Activated T-cell treated with anti-CD3 and anti-CD28 coated beads for 48 hours (primary cell): ENCODE data around the gene TPP1.

Experiments
- DNase-seq: peaks from one replicate; pipeline ENCODE4 v3.0.0-alpha.2; 2020; ENCODE audit warnings: low read depth

The TPP1 gene

GRCh38 chr11:6646918-6647679 is 27.9 kb upstream of the TPP1 start:
- no peak for DNase-seq

- no peak for DNase-seq
Observed at GRCh38 chr11:6646576-6646917, 27.3 kb upstream of the TPP1 start.

DNA sequence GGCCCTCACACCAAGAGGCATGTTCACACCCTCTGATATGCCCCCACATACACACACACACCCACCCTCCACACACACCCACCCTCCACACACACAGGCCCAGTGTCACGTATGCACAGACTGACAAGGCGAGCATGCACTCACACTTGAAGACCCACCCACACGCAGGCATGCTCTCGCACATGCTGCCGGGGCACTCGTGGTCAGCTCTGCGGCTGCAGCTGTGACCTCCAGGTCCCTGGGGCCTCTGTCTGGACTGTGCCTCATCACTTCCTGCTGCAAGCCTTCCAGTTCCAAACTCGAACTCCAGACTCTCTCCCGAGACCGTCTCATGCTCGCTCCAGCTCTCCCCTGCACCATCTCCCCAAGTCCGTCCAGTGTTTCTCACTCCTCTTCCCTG is 26.8 kb upstream of the TPP1 start:
- DNase-seq, result no peak

DNA sequence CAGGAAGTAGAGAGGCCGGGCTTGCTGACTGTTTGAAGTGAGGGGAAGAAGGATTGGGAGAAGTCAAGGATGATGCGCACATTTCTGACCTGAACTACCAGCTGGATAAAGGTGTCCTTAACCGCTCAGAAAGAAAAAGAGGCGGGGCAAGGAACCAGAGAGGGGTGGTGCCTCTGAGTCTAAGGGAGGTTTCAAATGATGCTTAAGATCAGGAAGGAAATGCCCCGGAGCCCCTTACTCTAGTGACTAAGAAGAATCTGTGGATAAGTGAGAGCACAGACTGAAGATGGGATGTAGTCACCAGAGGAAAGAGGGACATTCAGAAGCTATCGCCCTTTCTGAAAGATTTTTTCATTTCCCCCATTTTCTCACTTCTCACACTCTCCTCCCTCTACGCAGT is 23.7 kb upstream of the TPP1 start:
- DNase-seq, result no peak

- no peak for DNase-seq
Observed at GRCh38 chr11:6640985-6641701, 21.9 kb upstream of the TPP1 start.

- no peak for DNase-seq
Observed at GRCh38 chr11:6640036-6640984, 21.1 kb upstream of the TPP1 start.

GRCh38 chr11:6638429-6638828 is 19.2 kb upstream of the TPP1 start:
- no peak for DNase-seq

DNA sequence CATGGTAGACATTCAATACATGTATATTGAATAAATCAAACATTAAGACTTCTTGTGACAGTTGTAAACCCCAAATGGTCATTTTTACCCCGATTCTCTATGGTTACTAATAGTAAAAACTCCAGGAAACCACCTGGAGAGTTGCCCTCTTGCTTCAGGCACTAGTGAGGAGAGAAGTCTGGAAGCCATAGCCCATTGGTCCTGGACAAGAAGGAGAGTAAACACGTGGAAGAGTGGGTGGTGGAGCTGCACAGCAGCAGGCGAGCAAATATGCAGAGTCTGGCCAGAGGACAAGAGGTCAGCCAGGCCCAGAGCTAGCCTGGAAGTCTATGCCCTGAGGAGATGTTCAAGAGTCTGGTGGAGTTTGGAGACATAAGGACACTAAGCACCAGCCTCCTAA is 18.6 kb upstream of the TPP1 start:
- DNase-seq, result no peak

- DNase-seq, result no peak
Observed at GRCh38 chr11:6636480-6636879, 17.3 kb upstream of the TPP1 start.

DNA sequence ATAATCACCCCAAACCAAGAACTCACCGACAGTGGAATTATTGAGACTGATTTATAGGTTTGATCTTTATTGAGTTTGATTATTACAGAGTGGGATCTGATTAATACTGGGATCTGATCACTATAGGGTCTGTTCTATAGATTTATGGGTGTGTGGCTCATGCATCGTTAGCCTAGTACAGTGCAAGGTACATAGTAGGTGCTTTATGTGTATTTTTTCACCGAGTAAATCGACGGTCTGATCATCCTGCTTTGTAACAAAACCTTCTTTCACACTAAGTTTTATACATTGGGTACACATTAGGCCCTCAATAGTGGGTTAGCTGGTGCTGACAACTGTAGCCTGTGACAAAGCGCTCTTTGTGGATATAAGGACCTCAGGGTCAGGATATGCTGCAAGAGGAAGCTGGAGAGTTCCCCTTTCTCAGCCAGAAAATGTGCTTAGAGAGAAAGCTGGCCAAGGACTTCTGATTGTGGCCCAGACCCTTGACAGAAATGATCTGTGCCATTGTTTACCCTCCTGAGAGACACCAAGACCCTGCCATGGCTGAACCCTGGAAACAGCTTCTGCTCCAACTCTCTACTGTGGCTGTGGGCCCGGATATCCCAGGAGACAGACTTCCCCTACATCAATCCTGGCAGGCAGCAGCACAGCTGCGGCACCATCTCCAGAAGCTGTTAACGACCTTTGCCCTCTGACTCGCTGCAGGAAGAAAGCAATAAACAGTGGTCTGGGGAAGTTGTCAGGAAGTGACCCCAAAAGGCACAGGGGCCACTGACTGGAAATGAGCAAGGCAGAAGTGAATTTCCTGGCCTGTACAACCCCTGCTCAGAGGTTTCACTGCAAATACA is 16.1 kb upstream of the TPP1 start:
- no peak for DNase-seq

DNA sequence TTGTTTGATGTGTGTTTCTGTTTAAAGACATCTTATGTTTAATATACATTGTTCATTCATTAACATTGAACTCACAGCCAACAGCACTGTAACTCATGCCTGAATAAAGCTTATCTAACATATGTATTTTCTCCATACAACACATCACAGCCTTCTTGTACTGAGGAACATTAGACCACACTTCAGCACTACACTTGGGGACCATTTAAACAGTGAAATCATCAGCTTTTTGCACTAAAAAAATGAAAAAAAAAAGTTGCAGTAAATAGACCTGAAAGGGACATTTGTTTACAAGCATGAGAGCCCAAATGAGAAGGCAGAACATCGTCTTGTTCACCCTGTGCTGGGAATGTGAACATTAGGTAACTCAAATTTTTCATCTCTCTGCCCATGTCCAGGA is 15.3 kb upstream of the TPP1 start:
- DNase-seq, result no peak

DNA sequence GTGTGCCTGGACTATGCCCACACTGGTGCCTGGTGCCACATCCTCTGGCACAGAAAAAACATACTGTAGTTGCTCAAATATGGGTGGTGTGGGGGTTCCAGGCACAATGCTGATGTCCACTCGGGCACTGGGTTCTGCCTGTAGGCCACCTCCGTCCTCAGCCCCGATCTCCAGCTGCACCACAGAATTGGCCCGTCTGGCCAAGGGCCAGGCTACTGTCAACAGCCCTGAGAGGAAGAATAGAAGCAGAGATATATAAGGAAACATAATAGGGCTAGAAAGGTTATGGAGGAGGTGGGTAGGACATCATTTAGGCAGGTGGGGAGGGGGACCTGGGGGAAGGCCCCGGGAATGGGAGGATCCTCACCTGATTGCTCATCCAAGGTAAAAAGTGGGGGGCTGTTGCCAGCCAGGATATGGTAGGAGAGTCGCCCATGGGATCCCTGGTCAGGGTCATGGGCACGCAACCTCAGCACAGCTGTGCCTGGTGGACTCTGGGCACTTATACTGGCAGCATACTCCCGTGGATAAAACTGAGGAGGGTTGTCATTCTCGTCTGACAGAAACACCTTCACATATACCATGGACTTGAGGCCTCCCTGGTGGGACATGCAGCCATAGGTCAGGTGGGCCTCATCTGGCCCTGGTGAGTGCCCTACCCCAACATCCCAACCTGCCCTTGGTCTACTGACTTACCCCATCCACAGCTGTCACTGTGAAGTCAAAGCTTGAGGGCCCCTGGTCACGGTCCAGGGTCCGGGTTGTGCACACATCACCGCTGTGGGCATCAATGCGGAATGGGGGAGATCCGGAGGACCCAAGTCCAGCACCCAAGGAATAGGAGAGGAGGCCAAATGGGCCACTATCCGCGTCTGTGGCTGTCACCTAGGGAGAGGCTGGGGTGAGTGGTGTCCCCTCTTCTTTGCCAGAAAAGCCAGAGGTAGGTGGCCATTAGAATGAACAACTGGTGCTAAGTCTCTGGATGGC is 14.5 kb upstream of the TPP1 start:
- DNase-seq, result no peak

DNA sequence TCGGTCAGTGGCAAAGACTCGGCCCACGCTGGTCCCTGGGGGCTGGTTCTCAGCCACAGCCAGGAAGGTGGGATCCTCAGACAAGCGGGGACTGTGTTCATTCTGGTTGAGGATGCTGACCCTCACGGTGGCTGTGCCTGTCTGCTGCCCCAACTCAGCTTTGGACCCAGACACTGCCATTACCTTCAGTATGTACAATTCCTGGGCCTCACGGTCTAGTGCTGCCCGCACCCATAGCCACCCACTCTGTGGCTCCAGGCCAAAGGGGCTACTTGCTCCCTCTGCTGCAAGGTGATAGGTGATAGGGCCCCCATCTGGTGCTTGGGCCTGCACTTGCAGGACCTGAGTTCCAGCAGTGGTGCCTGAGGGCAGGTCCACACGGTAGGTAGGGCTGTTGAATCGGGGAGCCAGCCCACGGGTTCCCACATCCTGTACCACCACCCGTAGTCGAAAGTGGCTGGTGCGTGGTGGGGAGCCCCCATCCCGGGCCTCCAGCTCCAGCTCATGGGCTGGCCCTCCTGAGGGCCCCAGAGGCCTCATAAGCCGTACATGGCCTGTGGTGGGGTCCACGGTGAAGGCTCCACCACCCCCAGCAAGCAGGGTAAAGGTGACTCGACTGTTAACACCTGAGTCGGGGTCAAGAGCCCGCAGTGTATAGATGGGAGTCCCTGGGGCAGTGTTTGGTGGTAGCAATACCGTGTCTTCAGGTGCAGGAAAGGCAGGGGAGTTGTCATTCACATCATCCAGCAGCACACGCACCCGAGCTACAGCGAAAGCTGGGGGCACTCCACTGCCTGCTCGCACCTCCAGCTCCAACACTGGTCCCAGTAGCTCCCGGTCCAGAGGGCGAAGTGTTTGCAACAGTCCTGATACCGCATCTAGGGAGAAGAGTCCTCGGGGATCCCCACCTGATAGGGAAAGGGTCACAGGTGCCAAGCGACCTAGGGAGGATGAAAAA is 13.2 kb upstream of the TPP1 start:
- no peak for DNase-seq

- no peak for DNase-seq
Observed at GRCh38 chr11:6631361-6631890, 12.2 kb upstream of the TPP1 start.

DNA sequence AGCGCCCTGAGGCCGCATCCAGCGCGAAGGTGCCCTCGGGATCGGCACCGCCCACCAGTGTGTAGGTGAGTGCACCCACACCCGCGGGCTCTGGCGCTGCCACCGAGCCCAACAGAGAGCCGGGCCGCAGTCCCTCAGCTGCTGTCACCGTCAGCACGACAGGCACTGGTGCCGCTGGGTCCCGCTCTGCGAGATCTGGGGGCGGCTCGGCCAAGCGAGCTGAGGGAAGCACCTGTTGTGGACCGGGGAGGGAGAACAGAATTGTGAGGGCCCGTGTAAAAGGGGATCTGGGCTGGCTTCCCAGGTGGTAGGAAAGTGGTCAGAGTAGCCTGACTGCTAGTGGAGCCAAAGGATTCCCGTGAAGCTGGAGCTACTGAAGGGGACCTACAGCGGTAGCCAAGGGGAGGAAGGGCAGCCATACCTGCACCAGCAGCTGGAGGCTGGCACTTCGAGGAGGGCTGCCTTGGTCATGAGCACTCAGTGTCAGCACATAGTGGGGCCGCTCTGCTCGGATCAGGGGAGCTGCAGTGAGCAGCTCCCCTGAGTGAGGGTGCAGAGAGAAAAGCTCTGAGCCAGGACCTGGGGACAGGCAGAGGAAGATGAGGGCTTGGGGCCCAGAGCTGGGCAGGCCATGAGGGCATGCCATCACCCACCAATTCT is 11.5 kb upstream of the TPP1 start:
- no peak for DNase-seq

DNA sequence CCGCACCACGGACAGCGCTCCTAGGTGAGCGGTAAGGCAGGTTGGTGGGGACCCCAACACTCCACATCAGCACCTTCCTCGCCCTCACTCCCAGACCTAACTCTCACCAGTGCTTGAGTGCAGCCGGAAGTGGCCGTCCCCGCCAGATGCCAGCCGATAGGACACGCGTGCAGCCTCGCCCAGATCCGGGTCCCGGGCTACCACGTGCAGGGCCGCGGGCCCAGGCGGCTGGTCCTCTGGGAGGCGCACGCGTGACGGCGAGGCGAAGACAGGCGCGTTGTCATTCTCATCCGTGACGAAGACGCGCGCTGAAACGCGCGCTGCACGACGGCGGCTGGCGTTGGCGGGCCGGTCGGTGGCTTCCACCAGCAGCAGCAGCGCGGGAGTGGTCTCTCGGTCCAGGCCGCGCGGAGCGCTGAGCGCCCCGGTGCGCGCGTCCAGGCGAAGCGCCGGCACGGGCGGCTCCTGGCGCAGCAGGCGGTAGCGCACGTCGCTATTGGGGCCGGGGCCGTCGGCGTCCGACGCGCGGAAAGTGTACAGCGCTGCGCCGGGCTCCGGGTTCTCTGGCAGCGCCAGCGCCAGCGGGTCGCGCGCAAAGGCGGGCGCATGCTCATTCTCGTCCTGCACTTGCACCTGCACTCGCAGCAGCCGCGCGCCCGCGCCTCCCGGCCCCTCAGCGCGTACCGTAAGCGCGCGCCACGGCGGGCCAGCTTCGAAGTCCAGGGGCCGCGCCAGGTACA is 10.8 kb upstream of the TPP1 start:
- no peak for DNase-seq

DNA sequence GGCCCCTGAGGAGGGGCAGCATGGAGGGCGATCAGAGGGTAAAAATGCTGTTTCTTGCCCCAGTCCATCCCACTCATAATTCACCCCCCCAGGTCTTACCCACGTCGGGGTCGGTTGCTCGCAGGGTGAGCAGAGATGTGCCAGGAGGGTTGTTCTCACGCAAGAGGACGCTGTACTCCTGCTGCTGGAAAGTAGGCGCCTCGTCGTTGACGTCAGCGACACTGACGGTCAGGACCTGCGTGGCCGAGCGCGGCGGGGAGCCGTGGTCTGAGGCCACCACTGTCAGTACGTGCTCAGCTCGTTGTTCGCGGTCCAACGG is 10.3 kb upstream of the TPP1 start:
- no peak for DNase-seq

- DNase-seq, result no peak
Observed at GRCh38 chr11:6628526-6628925, 9.3 kb upstream of the TPP1 start.
